PC-9 (cell line): Measurements from ENCODE around the gene FEM1C. TPM values are rescaled to one million over a fixed set of nuclear protein-coding genes. Genes with fewer than 3 reads are reported as not detected.

ENCODE experiments used
- BruUV-seq: library from RNA; stranded (reverse); fragments of 400-500 nt; replicated peaks from 2 replicates; lab custom pipeline; 2021; lab: Mats Ljungman, UMichigan
- CTCF ChIA-PET: fragments of 300-600 bp; sonication (Branson Sonifier 250); formaldehyde crosslinking; loops from one replicate; lab custom pipeline; 2022; ENCODE audit warnings: antibody characterized with exemption; lab: Charles Lee
- POLR2A ChIA-PET: fragments of 300-600 bp; sonication (Branson Sonifier 250); formaldehyde crosslinking; loops from one replicate; lab custom pipeline; 2022; ENCODE audit warnings: antibody characterized with exemption; ENCODE audit not compliant: unreplicated experiment; lab: Charles Lee
- DNase-seq, 2 experiments: peaks; one replicate each; pipeline versions ENCODE4 v3.0.0 to v3.0.0-alpha.2; 2015 to 2022; ENCODE audit warnings: mixed read lengths in 1 of 2
- H2AFZ ChIP-seq: fragments of 200-600 bp; sonication (generic); 2 replicates; pipeline ENCODE4 v1.8.1; 2017; ENCODE audit warnings: antibody characterized with exemption
- H3F3A ChIP-seq: fragments of 200-600 bp; sonication (generic); 2 replicates; pipeline ENCODE4 v1.8.1; 2017; ENCODE audit warnings: antibody characterized with exemption, mild to moderate bottlenecking, low read depth; ENCODE audit not compliant: insufficient read depth
- H3K27ac ChIP-seq: fragments of 200-600 bp; sonication (generic); 2 replicates; pipeline ENCODE4 v1.6.1; 2016; ENCODE audit warnings: mixed run types
- H3K27me3 ChIP-seq: fragments of 200-600 bp; sonication (generic); 2 replicates; pipeline ENCODE4 v1.6.1; 2016; ENCODE audit warnings: low read depth, mixed run types; ENCODE audit not compliant: insufficient read depth
- H3K36me3 ChIP-seq: fragments of 200-600 bp; sonication (generic); 2 replicates; pipeline ENCODE4 v1.6.1; 2016; ENCODE audit warnings: low read depth, mixed run types
- H3K4me1 ChIP-seq: fragments of 200-600 bp; sonication (generic); replicated peaks from 2 replicates; pipeline ENCODE4 v1.6.1; 2016; ENCODE audit warnings: mixed run types; ENCODE audit not compliant: insufficient read depth
- H3K4me2 ChIP-seq: fragments of 200-600 bp; sonication (generic); 2 replicates; pipeline ENCODE4 v1.6.1; 2017; ENCODE audit warnings: mixed run types
- H3K4me3 ChIP-seq: fragments of 200-600 bp; sonication (generic); 2 replicates; pipeline ENCODE4 v1.6.1; 2016; ENCODE audit warnings: mixed run types
- H3K79me2 ChIP-seq: fragments of 200-600 bp; sonication (generic); 2 replicates; pipeline ENCODE4 v1.6.1; 2017; ENCODE audit warnings: low read depth, mixed run types
- H3K9me2 ChIP-seq: fragments of 200-600 bp; sonication (generic); 2 replicates; pipeline ENCODE4 v1.8.1; 2017; ENCODE audit warnings: mild to moderate bottlenecking; ENCODE audit not compliant: insufficient read depth
- H3K9me3 ChIP-seq: fragments of 200-600 bp; sonication (generic); 2 replicates; pipeline ENCODE4 v1.8.1; 2016; ENCODE audit warnings: low read depth; ENCODE audit not compliant: insufficient read depth
- H4K20me1 ChIP-seq: fragments of 200-600 bp; sonication (generic); 2 replicates; pipeline ENCODE4 v1.8.1; 2017; ENCODE audit not compliant: insufficient read depth
- EZH2 ChIP-seq: fragments of 200-600 bp; sonication (generic); IDR thresholded peaks from 2 replicates; pipeline ENCODE4 v1.8.0; 2017; ENCODE audit warnings: antibody characterized with exemption, low read depth
- intact Hi-C: fragments of 100-400 bp; cut with micrococcal nuclease; formaldehyde crosslinking; loops from one replicate; pipeline ENCODE4 v1.10.0; 2022; ENCODE audit not compliant: unreplicated experiment
- total RNA-seq: library from RNA; stranded (reverse); gene quantifications from 2 replicates; pipeline ENCODE4 v1.2.3, GENCODE V29; 2021
- TF ChIP-seq, protein P1 (sequence below): fragments of 200-600 bp; sonication (generic); conservative IDR thresholded peaks from 2 replicates; pipeline ENCODE4 v1.6.1; 2017; ENCODE audit warnings: mixed run types, antibody characterized with exemption, mild to moderate bottlenecking, moderate library complexity

Gene FEM1C
- total RNA-seq, 1 experiment from 2014 or later = 15.9 TPM

DNA sequence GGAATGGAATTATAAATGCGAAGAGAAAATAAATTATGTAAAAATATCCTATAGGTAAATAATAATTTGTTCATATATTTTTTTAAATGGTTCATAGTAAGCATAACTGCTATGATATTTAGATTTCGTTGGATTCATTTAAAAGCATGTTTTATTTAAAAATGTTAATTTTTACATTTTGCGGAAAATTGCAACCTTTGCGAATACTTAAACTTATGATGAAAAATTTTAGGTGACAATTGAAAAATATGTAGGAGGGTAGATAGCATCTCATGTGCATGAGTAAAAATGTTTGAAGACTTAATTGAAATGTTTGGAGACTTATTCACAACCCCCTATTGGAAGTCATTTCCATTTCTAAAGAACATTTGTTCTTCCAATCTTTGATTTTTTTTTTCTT is 4.1 kb upstream of the FEM1C start:
- no peaks in the 10 kb centered on the region for H3K27me3 ChIP-seq
- H2AFZ ChIP-seq = no peak overlapping the region
- TF ChIP-seq EZH2 = no peak
- TF ChIP-seq, protein P1, sequence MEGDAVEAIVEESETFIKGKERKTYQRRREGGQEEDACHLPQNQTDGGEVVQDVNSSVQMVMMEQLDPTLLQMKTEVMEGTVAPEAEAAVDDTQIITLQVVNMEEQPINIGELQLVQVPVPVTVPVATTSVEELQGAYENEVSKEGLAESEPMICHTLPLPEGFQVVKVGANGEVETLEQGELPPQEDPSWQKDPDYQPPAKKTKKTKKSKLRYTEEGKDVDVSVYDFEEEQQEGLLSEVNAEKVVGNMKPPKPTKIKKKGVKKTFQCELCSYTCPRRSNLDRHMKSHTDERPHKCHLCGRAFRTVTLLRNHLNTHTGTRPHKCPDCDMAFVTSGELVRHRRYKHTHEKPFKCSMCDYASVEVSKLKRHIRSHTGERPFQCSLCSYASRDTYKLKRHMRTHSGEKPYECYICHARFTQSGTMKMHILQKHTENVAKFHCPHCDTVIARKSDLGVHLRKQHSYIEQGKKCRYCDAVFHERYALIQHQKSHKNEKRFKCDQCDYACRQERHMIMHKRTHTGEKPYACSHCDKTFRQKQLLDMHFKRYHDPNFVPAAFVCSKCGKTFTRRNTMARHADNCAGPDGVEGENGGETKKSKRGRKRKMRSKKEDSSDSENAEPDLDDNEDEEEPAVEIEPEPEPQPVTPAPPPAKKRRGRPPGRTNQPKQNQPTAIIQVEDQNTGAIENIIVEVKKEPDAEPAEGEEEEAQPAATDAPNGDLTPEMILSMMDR = no peak
- no peak overlapping the region for H3K4me2 ChIP-seq
- H3K27ac ChIP-seq = no peak overlapping the region
- H3K36me3 ChIP-seq = no peaks in the 10 kb centered on the region
- no peak overlapping the region for H3K4me3 ChIP-seq
- no peaks in the 10 kb centered on the region; the same call in 1 of the 2 replicates for H4K20me1 ChIP-seq
- ChIA-PET CTCF (no interaction called here), POLR2A (interaction anchor here (0.6 kb wide), 1 partner anchor 17 kb away, joined by 5 read pairs; no protein-coding TSS in a partner anchor)
- no peaks in the 10 kb centered on the region; the same call in none of the 2 replicates for H3F3A ChIP-seq
- H3K79me2 ChIP-seq = peaks cover 7% of the 10 kb centered on the region
- peaks cover 19% of the 10 kb centered on the region for H3K9me3 ChIP-seq
- H3K9me2 ChIP-seq = no peaks in the 10 kb centered on the region
- DNase-seq = no peak
- H3K4me1 ChIP-seq = peaks cover 14% of the 10 kb centered on the region; the same call in 1 of the 2 replicates
- intact Hi-C loops = no loop called here
- BruUV-seq = no TSS peak

DNA sequence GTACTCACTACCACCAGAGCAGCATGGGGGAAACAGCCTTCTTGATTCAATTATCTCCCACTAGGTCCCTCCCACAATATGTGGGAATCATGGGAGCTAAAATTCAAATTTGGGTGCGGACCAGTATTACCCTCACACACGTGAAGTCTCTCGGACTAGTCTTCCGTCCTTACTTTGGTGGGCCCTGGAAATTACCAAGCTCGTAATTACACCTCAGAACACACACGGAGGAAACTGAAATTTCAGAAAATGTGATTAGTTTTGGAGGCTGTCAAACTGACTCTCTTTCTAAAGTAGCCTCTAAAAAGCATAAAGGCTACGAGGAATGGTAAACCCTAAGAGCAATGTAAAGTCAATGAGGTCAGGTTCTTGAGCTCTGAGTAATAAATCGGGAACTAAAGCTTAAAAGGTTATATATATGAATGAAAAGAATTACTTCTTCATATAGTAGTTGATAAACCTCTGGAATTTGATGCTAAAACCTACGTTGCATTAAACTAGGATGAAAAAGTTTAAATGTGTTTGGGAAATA is 842 bp upstream of the FEM1C start:
- POLR2A ChIA-PET = interaction anchor here (0.6 to 0.7 kb wide), 2 partner anchors 15 to 296 kb away, joined by 7 to 9 read pairs; partner anchors contain the start of genes AP3S1 and ATG12
- Histone ChIP-seq H3K27ac (peak overlapping the region; percentile 69), H3K27me3 (no peaks in the 10 kb centered on the region), H3K4me2 (peak overlapping the region; percentile 76), H3K4me3 (peak overlapping the region; percentile 58), H3K9me2 (no peaks in the 10 kb centered on the region), H3K4me1 (peaks cover 11% of the 10 kb centered on the region), H3K36me3 (peaks cover 30% of the 10 kb centered on the region), H2AFZ (peak overlapping the region; percentile 93), H4K20me1 (peaks cover 26% of the 10 kb centered on the region), H3K79me2 (peaks cover 40% of the 10 kb centered on the region), H3F3A (no peaks in the 10 kb centered on the region; the same call in 1 of the 2 replicates), H3K9me3 (peaks cover 19% of the 10 kb centered on the region)
- intact Hi-C loops = loop anchor here (2.0 kb wide), 1 partner anchor 127 kb away; no protein-coding TSS in a partner anchor
- CTCF ChIA-PET = interaction anchor here (0.7 kb wide), 1 partner anchor 29 kb away, joined by 5 read pairs; no protein-coding TSS in a partner anchor
- TF ChIP-seq, protein P1 = no peak
- TSS peak; percentile 95 for BruUV-seq
- no peak for DNase-seq

DNA sequence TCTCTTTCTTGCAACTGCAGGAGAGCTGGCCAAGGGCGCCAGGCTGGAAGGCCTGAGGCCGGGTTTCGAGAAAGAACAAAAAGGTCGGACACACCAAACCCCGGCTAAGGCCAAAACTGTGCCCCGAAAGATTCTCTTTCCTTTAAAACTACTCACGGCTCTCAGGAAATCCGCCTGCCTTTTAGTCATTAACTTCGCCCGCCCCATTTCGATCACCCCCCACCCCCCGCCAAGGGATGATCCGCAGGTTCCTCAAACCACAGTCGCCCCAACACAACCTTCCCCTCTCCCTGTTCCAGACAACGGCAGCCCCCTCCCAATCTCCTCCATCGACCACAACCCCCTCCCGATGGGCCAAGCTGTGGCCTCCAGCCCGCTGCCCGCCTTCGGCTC is 536 bp downstream of the FEM1C start:
- Histone ChIP-seq H3K79me2 (peaks cover 54% of the 10 kb centered on the region), H3K9me3 (peaks cover 19% of the 10 kb centered on the region), H2AFZ (peak overlapping the region; percentile 88)

More for the DNA sequence above, 536 bp downstream of the FEM1C start:
- H3K4me3 ChIP-seq = peak overlapping the region; percentile 89
- no peaks in the 10 kb centered on the region; the same call in 1 of the 2 replicates for H3F3A ChIP-seq
- H3K4me2 ChIP-seq = peak overlapping the region; percentile 90
- TF ChIP-seq EZH2 = no peak
- TF ChIP-seq, protein P1 = no peak
- peaks cover 26% of the 10 kb centered on the region for H4K20me1 ChIP-seq
- POLR2A ChIA-PET = no interaction called here
- CTCF ChIA-PET = interaction anchor here (0.8 to 1.0 kb wide), 2 partner anchors 45 to 128 kb away, joined by 7 to 16 read pairs; no protein-coding TSS in a partner anchor
- H3K27me3 ChIP-seq = no peaks in the 10 kb centered on the region
- H3K9me2 ChIP-seq = no peaks in the 10 kb centered on the region
- H3K27ac ChIP-seq = peak overlapping the region; percentile 89
- H3K4me1 ChIP-seq = peaks cover 25% of the 10 kb centered on the region
- no peak for DNase-seq
- intact Hi-C loops = loop anchor here (1.0 to 5.0 kb wide), 4 partner anchors 41 to 167 kb away; no protein-coding TSS in a partner anchor
- H3K36me3 ChIP-seq = peaks cover 44% of the 10 kb centered on the region
- no TSS peak for BruUV-seq
